Measurements from ENCODE around the gene DAO.
"Not testable (repeated sequence)": the region's sequence is repeated elsewhere in the genome, so short reads cannot be mapped to it uniquely, and the experiment has no call there.

The DAO gene

DNA sequence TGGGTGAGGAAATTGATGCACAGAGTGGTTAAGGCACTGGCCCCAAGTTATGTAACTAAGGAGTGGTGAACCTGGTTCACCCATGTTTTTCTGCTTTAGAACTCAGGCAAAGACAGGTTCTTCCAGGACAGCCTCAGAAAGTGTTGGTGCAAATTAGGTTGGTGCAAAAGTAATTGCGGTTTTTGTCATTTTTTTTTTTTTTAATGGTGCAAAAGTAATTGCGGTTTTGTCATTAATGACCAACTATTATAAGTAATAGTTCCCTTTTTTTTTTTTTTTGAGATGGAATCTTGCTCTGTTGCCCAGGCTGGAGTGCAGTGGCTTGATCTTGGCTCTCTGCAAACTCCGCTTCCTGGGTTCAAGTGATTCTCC is 17.3 kb upstream of the DAO start:
- Histone ChIP-seq H3K9me2 (replicated peaks; ENCODE audit: low read depth, low read length) (no peaks in the 10 kb centered on the region), H3K9me3 (ENCODE audit: insufficient read depth, low read depth, low read length) (no peaks in the 10 kb centered on the region), H3K4me3 (ENCODE audit: low read length, poor library complexity, severe bottlenecking) (no peak overlapping the region), H2AFZ (ENCODE audit: low read length) (no peak overlapping the region), H3K27me3 (ENCODE audit: insufficient read depth, low read length, poor library complexity, severe bottlenecking) (no peaks in the 10 kb centered on the region), H3K9ac (ENCODE audit: low read depth, low read length, poor library complexity, severe bottlenecking) (no peak overlapping the region), H3F3A (ENCODE audit: low read depth) (no peaks in the 10 kb centered on the region), H4K20me1 (ENCODE audit: insufficient read depth, low read length, poor library complexity, severe bottlenecking) (no peaks in the 10 kb centered on the region), H3K79me2 (ENCODE audit: insufficient read depth, low read length) (peaks cover 5% of the 10 kb centered on the region; the same call in 1 of the 2 replicates), H3K4me1 (ENCODE audit: insufficient read depth, low read length, poor library complexity, severe bottlenecking) (peaks cover 15% of the 10 kb centered on the region), H3K36me3 (ENCODE audit: insufficient read depth, low read length) (no peaks in the 10 kb centered on the region), H3K4me2 (ENCODE audit: low read depth, low read length, poor library complexity, severe bottlenecking) (no peak overlapping the region)
- TF ChIP-seq EZH2phosphoT487 (IDR thresholded peaks at IDR 0.05; ENCODE audit: borderline replicate concordance) = no peak
- no peak for TF ChIP-seq CTCF (conservative IDR thresholded peaks at IDR 0.05; ENCODE audit: low read length)

- H2AFZ ChIP-seq (ENCODE audit: low read length) = no peak overlapping the region
- no peak for TF ChIP-seq CTCF (conservative IDR thresholded peaks at IDR 0.05; ENCODE audit: low read length)
- no peak for TF ChIP-seq EZH2phosphoT487 (IDR thresholded peaks at IDR 0.05; ENCODE audit: borderline replicate concordance)
- H3K79me2 ChIP-seq (ENCODE audit: insufficient read depth, low read length) = no peaks in the 10 kb centered on the region
- no peaks in the 10 kb centered on the region for H4K20me1 ChIP-seq (ENCODE audit: insufficient read depth, low read length, poor library complexity, severe bottlenecking)
- H3K9me3 ChIP-seq (ENCODE audit: insufficient read depth, low read depth, low read length) = no peaks in the 10 kb centered on the region
- no peaks in the 10 kb centered on the region for H3K27me3 ChIP-seq (ENCODE audit: insufficient read depth, low read length, poor library complexity, severe bottlenecking)
- no peaks in the 10 kb centered on the region for H3F3A ChIP-seq (ENCODE audit: low read depth)
- no peak overlapping the region for H3K4me2 ChIP-seq (ENCODE audit: low read depth, low read length, poor library complexity, severe bottlenecking)
- H3K9me2 ChIP-seq (replicated peaks; ENCODE audit: low read depth, low read length) = no peaks in the 10 kb centered on the region
- H3K9ac ChIP-seq (ENCODE audit: low read depth, low read length, poor library complexity, severe bottlenecking) = no peak overlapping the region
- H3K36me3 ChIP-seq (ENCODE audit: insufficient read depth, low read length) = no peaks in the 10 kb centered on the region
- H3K4me3 ChIP-seq (ENCODE audit: low read length, poor library complexity, severe bottlenecking) = no peak overlapping the region
- H3K4me1 ChIP-seq (ENCODE audit: insufficient read depth, low read length, poor library complexity, severe bottlenecking) = no peaks in the 10 kb centered on the region
Observed at GRCh38 chr12:108865169-108865568, 14.7 kb upstream of the DAO start.

GRCh38 chr12:108866083-108866482 is 13.8 kb upstream of the DAO start:
- H3K9me3 ChIP-seq (ENCODE audit: insufficient read depth, low read depth, low read length); H3K27me3 ChIP-seq (ENCODE audit: insufficient read depth, low read length, poor library complexity, severe bottlenecking); H4K20me1 ChIP-seq (ENCODE audit: insufficient read depth, low read length, poor library complexity, severe bottlenecking); H3K9ac ChIP-seq (ENCODE audit: low read depth, low read length, poor library complexity, severe bottlenecking); H3K4me3 ChIP-seq (ENCODE audit: low read length, poor library complexity, severe bottlenecking); H3K4me1 ChIP-seq (ENCODE audit: insufficient read depth, low read length, poor library complexity, severe bottlenecking); H2AFZ ChIP-seq (ENCODE audit: low read length); H3K4me2 ChIP-seq (ENCODE audit: low read depth, low read length, poor library complexity, severe bottlenecking); H3F3A ChIP-seq (ENCODE audit: low read depth); H3K79me2 ChIP-seq (ENCODE audit: insufficient read depth, low read length); H3K9me2 ChIP-seq (replicated peaks; ENCODE audit: low read depth, low read length); H3K36me3 ChIP-seq (ENCODE audit: insufficient read depth, low read length): not testable (repeated sequence)

DNA sequence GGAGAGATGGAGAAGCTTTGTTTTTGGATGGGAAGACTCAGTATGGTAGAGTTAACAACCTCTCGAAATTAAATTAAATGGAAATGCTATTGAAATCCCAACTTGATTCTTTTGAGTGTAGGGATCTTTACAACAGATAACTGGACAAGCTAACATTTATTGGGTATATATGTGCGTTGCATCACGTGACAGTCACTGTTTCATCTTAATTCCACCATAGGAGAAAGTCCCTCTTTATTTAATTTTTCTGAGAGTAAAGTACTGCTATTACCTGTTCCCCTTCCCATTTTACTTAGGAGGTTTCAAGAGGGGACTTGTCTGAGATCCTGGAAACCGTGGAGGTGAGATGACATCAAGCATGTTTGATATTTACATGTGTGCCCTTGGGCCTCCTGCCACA is 11.1 kb upstream of the DAO start:
- no peaks in the 10 kb centered on the region for H3K9me3 ChIP-seq (ENCODE audit: insufficient read depth, low read depth, low read length)
- H4K20me1 ChIP-seq (ENCODE audit: insufficient read depth, low read length, poor library complexity, severe bottlenecking) = no peaks in the 10 kb centered on the region
- H2AFZ ChIP-seq (ENCODE audit: low read length) = no peak overlapping the region
- H3K36me3 ChIP-seq (ENCODE audit: insufficient read depth, low read length) = no peaks in the 10 kb centered on the region
- no peak for TF ChIP-seq CTCF (conservative IDR thresholded peaks at IDR 0.05; ENCODE audit: low read length)
- TF ChIP-seq EZH2phosphoT487 (IDR thresholded peaks at IDR 0.05; ENCODE audit: borderline replicate concordance) = no peak
- no peaks in the 10 kb centered on the region for H3K4me1 ChIP-seq (ENCODE audit: insufficient read depth, low read length, poor library complexity, severe bottlenecking)
- H3K27me3 ChIP-seq (ENCODE audit: insufficient read depth, low read length, poor library complexity, severe bottlenecking) = no peaks in the 10 kb centered on the region
- H3F3A ChIP-seq (ENCODE audit: low read depth) = no peaks in the 10 kb centered on the region
- no peak overlapping the region for H3K4me3 ChIP-seq (ENCODE audit: low read length, poor library complexity, severe bottlenecking)
- H3K9me2 ChIP-seq (replicated peaks; ENCODE audit: low read depth, low read length) = no peaks in the 10 kb centered on the region
- no peaks in the 10 kb centered on the region for H3K79me2 ChIP-seq (ENCODE audit: insufficient read depth, low read length)
- H3K4me2 ChIP-seq (ENCODE audit: low read depth, low read length, poor library complexity, severe bottlenecking) = no peak overlapping the region
- H3K9ac ChIP-seq (ENCODE audit: low read depth, low read length, poor library complexity, severe bottlenecking) = no peak overlapping the region

Data from Loucy (cell line).